SK-N-SH treated with all-trans-retinoic acid at 6 μM for 48 hours (cell line): Measurements from ENCODE around the gene HOXB1.

Experiments used
- ARNTL ChIP-seq: fragments of 450-650 bp; formaldehyde crosslinking; IDR thresholded peaks from 2 replicates; pipeline ENCODE4 v1.5.0; 2020; ENCODE audit warnings: low read depth, mild to moderate bottlenecking, moderate library complexity, borderline replicate concordance
- ESRRG ChIP-seq: fragments of 250-450 bp; sonication (Bioruptor Pico); IDR thresholded peaks from 2 replicates; pipeline ENCODE4 v1.6.1; 2021; ENCODE audit warnings: mild to moderate bottlenecking
- GLIS3 ChIP-seq: fragments of 250-450 bp; sonication (Bioruptor Pico); IDR thresholded peaks from 2 replicates; pipeline ENCODE4 v1.5.0; 2020; ENCODE audit warnings: mild to moderate bottlenecking, moderate library complexity
- RARB ChIP-seq: fragments of 250-450 bp; sonication (Bioruptor Pico); IDR thresholded peaks from 2 replicates; pipeline ENCODE4 v1.8.0; 2021; ENCODE audit warnings: mild to moderate bottlenecking, moderate library complexity
- TOX ChIP-seq: fragments of 250-450 bp; sonication (Bioruptor Pico); IDR thresholded peaks from 2 replicates; pipeline ENCODE4 v1.8.0; 2021; ENCODE audit warnings: mild to moderate bottlenecking, moderate library complexity, borderline replicate concordance
- ZFP3 ChIP-seq: fragments of 250-450 bp; sonication (Bioruptor Pico); IDR thresholded peaks from 2 replicates; pipeline ENCODE4 v1.5.0; 2020; ENCODE audit warnings: mild to moderate bottlenecking, moderate library complexity
- ZNF565 ChIP-seq: fragments of 450-650 bp; formaldehyde crosslinking; conservative IDR thresholded peaks from 2 replicates; pipeline ENCODE4 v1.5.0; 2020; ENCODE audit warnings: low read depth, mild to moderate bottlenecking, moderate library complexity
- ZNF8 ChIP-seq: fragments of 450-650 bp; formaldehyde crosslinking; IDR thresholded peaks from 2 replicates; pipeline ENCODE4 v1.5.0; 2020; ENCODE audit warnings: mild to moderate bottlenecking, moderate library complexity
- TF ChIP-seq, protein P1 (sequence below): fragments of 250-450 bp; sonication (Bioruptor Pico); IDR thresholded peaks from 2 replicates; pipeline ENCODE4 v1.5.1; 2021; ENCODE audit warnings: mild to moderate bottlenecking, moderate library complexity
- TF ChIP-seq, protein P2 (sequence below): fragments of 250-450 bp; sonication (Bioruptor Pico); IDR thresholded peaks from 2 replicates; pipeline ENCODE4 v1.8.0; 2021; ENCODE audit warnings: low read depth, mild to moderate bottlenecking, moderate library complexity, borderline replicate concordance

DNA sequence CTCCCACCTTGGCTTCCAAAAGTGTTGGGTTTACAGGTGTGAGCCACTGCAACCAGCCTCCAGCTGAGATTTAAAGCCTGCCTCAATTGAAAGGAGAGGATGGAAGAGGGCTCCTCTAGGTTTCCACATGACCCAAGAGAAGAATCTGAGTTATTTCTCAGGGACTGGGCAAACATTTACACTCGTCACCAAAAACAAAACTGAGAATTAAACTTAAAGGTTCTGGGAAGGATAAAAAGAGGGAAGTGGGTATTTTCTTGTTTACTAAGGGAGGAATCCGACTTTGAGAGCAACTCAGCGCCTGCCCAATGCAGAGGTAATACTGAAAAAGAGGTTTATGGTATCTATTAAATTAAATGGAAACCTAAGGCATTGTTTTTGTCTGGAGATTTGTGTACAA is 13.3 kb downstream of the HOXB1 start:
- no peak for TF ChIP-seq TOX (CRISPR knock-in tag)
- TF ChIP-seq ZNF8 = no peak
- no peak for TF ChIP-seq ZNF565 (CRISPR knock-in tag)
- TF ChIP-seq, protein P1, sequence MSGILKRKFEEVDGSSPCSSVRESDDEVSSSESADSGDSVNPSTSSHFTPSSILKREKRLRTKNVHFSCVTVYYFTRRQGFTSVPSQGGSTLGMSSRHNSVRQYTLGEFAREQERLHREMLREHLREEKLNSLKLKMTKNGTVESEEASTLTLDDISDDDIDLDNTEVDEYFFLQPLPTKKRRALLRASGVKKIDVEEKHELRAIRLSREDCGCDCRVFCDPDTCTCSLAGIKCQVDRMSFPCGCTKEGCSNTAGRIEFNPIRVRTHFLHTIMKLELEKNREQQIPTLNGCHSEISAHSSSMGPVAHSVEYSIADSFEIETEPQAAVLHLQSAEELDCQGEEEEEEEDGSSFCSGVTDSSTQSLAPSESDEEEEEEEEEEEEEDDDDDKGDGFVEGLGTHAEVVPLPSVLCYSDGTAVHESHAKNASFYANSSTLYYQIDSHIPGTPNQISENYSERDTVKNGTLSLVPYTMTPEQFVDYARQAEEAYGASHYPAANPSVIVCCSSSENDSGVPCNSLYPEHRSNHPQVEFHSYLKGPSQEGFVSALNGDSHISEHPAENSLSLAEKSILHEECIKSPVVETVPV (CRISPR knock-in tag) = no peak
- no peak for TF ChIP-seq ESRRG
- TF ChIP-seq, protein P2, sequence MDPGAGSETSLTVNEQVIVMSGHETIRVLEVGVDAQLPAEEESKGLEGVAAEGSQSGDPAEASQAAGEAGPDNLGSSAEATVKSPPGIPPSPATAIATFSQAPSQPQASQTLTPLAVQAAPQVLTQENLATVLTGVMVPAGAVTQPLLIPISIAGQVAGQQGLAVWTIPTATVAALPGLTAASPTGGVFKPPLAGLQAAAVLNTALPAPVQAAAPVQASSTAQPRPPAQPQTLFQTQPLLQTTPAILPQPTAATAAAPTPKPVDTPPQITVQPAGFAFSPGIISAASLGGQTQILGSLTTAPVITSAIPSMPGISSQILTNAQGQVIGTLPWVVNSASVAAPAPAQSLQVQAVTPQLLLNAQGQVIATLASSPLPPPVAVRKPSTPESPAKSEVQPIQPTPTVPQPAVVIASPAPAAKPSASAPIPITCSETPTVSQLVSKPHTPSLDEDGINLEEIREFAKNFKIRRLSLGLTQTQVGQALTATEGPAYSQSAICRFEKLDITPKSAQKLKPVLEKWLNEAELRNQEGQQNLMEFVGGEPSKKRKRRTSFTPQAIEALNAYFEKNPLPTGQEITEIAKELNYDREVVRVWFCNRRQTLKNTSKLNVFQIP (CRISPR knock-in tag) = no peak
- TF ChIP-seq ARNTL = no peak
- TF ChIP-seq RARB (CRISPR knock-in tag) = no peak
- TF ChIP-seq GLIS3 = no peak
- TF ChIP-seq ZFP3 (CRISPR knock-in tag) = no peak
